HL-60 (cell line): Measurements from ENCODE around the gene COG4.
A peak's percentile ranks its signal among the peaks of the same experiment; 100 is the strongest.

Experiments
- CTCF ChIP-seq: IDR thresholded peaks from one replicate; pipeline ENCODE4 v1.5.1; 2011; ENCODE audit warnings: low read length, control low read depth, inconsistent platforms; ENCODE audit not compliant: insufficient read depth
- GABPA ChIP-seq: IDR thresholded peaks from 2 replicates; pipeline ENCODE4 v1.6.1; 2012; ENCODE audit warnings: low read depth
- POLR2AphosphoS5 ChIP-seq: IDR thresholded peaks from 2 replicates; pipeline ENCODE4 v1.6.1; 2012; ENCODE audit warnings: low read depth
- REST ChIP-seq: IDR thresholded peaks from 2 replicates; pipeline ENCODE4 v1.6.1; 2012; ENCODE audit warnings: low read depth; ENCODE audit not compliant: insufficient replicate concordance
- SPI1 ChIP-seq: IDR thresholded peaks from 2 replicates; pipeline ENCODE4 v1.6.1; 2012; ENCODE audit warnings: low read depth, mild to moderate bottlenecking, borderline replicate concordance

GRCh38 chr16:70523076-70523742 is at the start of gene COG4:
- TF ChIP-seq CTCF = no peak
- peak; percentile 72; the same call in 1 of the 2 replicates for TF ChIP-seq POLR2AphosphoS5
- peak; percentile 69 for TF ChIP-seq GABPA
- no peak for TF ChIP-seq REST
- TF ChIP-seq SPI1 = peak; percentile 18; the same call in 1 of the 2 replicates
